Ishikawa (cell line): ENCODE results near the gene RAPGEF2.
A peak's percentile ranks its signal among the peaks of the same experiment; 100 is the strongest.

Experiments
- CEBPB ChIP-seq: IDR thresholded peaks from 2 replicates; pipeline ENCODE4 v1.6.1; 2012
- CREB1 ChIP-seq: IDR thresholded peaks from 2 replicates; pipeline ENCODE4 v1.6.1; 2012; ENCODE audit warnings: low read depth
- EGR1 ChIP-seq: IDR thresholded peaks from 2 replicates; pipeline ENCODE4 v1.6.1; 2012
- EP300 ChIP-seq: IDR thresholded peaks from 2 replicates; pipeline ENCODE4 v1.6.1; 2012; ENCODE audit warnings: borderline replicate concordance
- FOXM1 ChIP-seq: IDR thresholded peaks from 2 replicates; pipeline ENCODE4 v1.6.1; 2012; ENCODE audit warnings: low read depth, borderline replicate concordance
- MAX ChIP-seq: IDR thresholded peaks from 2 replicates; pipeline ENCODE4 v1.6.1; 2012
- NFIC ChIP-seq: IDR thresholded peaks from 2 replicates; pipeline ENCODE4 v1.6.1; 2012
- RAD21 ChIP-seq: IDR thresholded peaks from 2 replicates; pipeline ENCODE4 v1.6.1; 2012; ENCODE audit warnings: low read depth
- TAF1 ChIP-seq: IDR thresholded peaks from 2 replicates; pipeline ENCODE4 v1.6.1; 2012; ENCODE audit warnings: low read depth, mild to moderate bottlenecking
- TCF12 ChIP-seq: IDR thresholded peaks from 2 replicates; pipeline ENCODE4 v1.6.1; 2012; ENCODE audit warnings: low read depth
- TEAD4 ChIP-seq: IDR thresholded peaks from 2 replicates; pipeline ENCODE4 v1.6.1; 2012
- YY1 ChIP-seq: IDR thresholded peaks from 2 replicates; pipeline ENCODE4 v1.6.1; 2012; ENCODE audit warnings: low read depth
- ZBTB7A ChIP-seq: IDR thresholded peaks from 2 replicates; pipeline ENCODE4 v1.6.1; 2012; ENCODE audit warnings: low read depth
- TF ChIP-seq, protein P1 (sequence below): IDR thresholded peaks from 2 replicates; pipeline ENCODE4 v1.6.1; 2012; ENCODE audit warnings: low read depth, mild to moderate bottlenecking
- TF ChIP-seq, protein P2 (sequence below): IDR thresholded peaks from 2 replicates; pipeline ENCODE4 v1.6.1; 2012

Gene RAPGEF2

GRCh38 chr4:159389756-159390155 lies 286.9 kb downstream of the RAPGEF2 start:
- TF ChIP-seq FOXM1 = no peak

- TF ChIP-seq EGR1 = no peak
- TF ChIP-seq NFIC = peak; percentile 73
- TF ChIP-seq MAX = no peak
- TF ChIP-seq, protein P1, sequence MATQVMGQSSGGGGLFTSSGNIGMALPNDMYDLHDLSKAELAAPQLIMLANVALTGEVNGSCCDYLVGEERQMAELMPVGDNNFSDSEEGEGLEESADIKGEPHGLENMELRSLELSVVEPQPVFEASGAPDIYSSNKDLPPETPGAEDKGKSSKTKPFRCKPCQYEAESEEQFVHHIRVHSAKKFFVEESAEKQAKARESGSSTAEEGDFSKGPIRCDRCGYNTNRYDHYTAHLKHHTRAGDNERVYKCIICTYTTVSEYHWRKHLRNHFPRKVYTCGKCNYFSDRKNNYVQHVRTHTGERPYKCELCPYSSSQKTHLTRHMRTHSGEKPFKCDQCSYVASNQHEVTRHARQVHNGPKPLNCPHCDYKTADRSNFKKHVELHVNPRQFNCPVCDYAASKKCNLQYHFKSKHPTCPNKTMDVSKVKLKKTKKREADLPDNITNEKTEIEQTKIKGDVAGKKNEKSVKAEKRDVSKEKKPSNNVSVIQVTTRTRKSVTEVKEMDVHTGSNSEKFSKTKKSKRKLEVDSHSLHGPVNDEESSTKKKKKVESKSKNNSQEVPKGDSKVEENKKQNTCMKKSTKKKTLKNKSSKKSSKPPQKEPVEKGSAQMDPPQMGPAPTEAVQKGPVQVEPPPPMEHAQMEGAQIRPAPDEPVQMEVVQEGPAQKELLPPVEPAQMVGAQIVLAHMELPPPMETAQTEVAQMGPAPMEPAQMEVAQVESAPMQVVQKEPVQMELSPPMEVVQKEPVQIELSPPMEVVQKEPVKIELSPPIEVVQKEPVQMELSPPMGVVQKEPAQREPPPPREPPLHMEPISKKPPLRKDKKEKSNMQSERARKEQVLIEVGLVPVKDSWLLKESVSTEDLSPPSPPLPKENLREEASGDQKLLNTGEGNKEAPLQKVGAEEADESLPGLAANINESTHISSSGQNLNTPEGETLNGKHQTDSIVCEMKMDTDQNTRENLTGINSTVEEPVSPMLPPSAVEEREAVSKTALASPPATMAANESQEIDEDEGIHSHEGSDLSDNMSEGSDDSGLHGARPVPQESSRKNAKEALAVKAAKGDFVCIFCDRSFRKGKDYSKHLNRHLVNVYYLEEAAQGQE = no peak
- TF ChIP-seq ZBTB7A = no peak
- TF ChIP-seq, protein P2, sequence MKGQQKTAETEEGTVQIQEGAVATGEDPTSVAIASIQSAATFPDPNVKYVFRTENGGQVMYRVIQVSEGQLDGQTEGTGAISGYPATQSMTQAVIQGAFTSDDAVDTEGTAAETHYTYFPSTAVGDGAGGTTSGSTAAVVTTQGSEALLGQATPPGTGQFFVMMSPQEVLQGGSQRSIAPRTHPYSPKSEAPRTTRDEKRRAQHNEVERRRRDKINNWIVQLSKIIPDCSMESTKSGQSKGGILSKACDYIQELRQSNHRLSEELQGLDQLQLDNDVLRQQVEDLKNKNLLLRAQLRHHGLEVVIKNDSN = no peak
- no peak for TF ChIP-seq RAD21
- TF ChIP-seq CEBPB = no peak
- TF ChIP-seq TEAD4 = peak; percentile 60
- no peak for TF ChIP-seq FOXM1
- TF ChIP-seq YY1 = no peak
- TF ChIP-seq EP300 = peak; percentile 19; the same call in 1 of the 2 replicates
- no peak for TF ChIP-seq CREB1
- TF ChIP-seq TAF1 = no peak
Observed at GRCh38 chr4:159390648-159391047, 287.8 kb downstream of the RAPGEF2 start.

DNA sequence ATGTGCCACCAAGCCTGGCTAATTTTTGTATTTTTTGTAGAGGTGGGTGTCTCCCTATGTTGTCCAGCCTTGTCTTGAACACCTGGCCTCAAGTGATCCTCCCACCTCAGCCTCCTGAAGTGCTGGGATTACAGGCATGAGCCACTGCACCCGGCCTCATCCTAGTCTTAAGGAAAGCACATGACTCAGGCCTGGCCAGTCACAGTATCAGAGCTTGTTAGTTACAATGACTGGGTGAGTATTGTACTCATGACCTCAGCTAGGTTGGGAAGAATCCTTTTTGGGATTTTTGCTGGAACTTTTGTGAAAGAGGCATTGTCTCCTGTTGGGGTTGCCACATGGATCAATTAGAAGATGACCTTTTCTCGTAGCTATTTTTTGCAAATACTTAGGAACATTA lies 292.8 kb downstream of the RAPGEF2 start:
- no peak for TF ChIP-seq EGR1
- no peak for TF ChIP-seq FOXM1
- no peak for TF ChIP-seq TCF12
- TF ChIP-seq TAF1 = no peak

- TF ChIP-seq EP300 = no peak
- TF ChIP-seq EGR1 = no peak
- TF ChIP-seq, protein P1 = no peak
- TF ChIP-seq TAF1 = no peak
- TF ChIP-seq TCF12 = no peak
- no peak for TF ChIP-seq FOXM1
- no peak for TF ChIP-seq MAX
- no peak for TF ChIP-seq TEAD4
- no peak for TF ChIP-seq NFIC
- TF ChIP-seq CREB1 = no peak
- TF ChIP-seq ZBTB7A = no peak
- no peak for TF ChIP-seq RAD21
- TF ChIP-seq, protein P2 = no peak
Observed at GRCh38 chr4:159396151-159396550, 293.3 kb downstream of the RAPGEF2 start.

DNA sequence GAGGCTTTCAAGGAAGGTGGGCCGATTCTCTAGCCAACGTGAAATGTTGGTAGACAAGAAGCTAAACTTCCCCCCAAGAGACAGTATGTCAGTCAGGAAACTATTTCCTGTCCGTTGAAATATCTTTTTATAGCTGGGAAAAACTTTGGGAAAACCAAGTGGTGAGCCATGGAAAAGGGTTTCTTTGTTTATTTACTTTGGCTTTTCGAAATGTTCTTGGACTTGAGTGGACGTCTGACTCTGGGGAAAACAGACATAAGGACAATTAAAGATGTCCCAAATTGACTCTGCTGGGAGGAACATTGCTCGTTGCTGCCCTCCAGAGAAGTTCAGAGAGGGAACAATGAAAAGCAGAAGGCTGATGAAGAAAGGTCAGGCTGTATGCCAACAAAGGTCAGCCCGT lies 295.4 kb downstream of the RAPGEF2 start:
- TF ChIP-seq ZBTB7A (no peak), EP300 (no peak), FOXM1 (no peak), TEAD4 (no peak), YY1 (no peak), MAX (no peak), RAD21 (no peak), CREB1 (no peak), TAF1 (no peak), CEBPB (no peak)
- TF ChIP-seq, protein P2 = no peak

GRCh38 chr4:159400558-159401225 lies 297.8 kb downstream of the RAPGEF2 start:
- TF ChIP-seq EGR1 = no peak
- no peak for TF ChIP-seq TCF12
- TF ChIP-seq EP300 = no peak
- TF ChIP-seq TEAD4 = no peak
- no peak for TF ChIP-seq FOXM1
- TF ChIP-seq, protein P2 = no peak
- TF ChIP-seq CREB1 = no peak
- TF ChIP-seq RAD21 = no peak
- no peak for TF ChIP-seq ZBTB7A
